T-cell (primary cell): Measurements from ENCODE around the gene OCIAD2. TPM values are rescaled to one million over a fixed set of nuclear protein-coding genes. Genes with fewer than 3 reads are reported as not detected.
"Not testable (repeated sequence)": the region's sequence is repeated elsewhere in the genome, so short reads cannot be mapped to it uniquely, and the experiment has no call there.

Experiments used
- ATAC-seq, 4 experiments: fragments of 200-7000 bp in 3 of 4; fragments of 150-1000 bp in 1 of 4; cut with Tn5 transposase; replicated peaks in 1 of 4; 1 replicate in 3 of 4; 2 replicates in 1 of 4; pipeline ENCODE4 v1.10.0; 2021; ENCODE audit warnings: moderate library complexity in 3 of 4, mild to moderate bottlenecking in 2 of 4, moderate number of reproducible peaks in 1 of 4
- CTCF ChIA-PET, 2 donors: fragments of 300-600 bp; sonication (Branson Sonifier 250); formaldehyde crosslinking; loops; one replicate each; lab custom pipeline; 2022; ENCODE audit warnings: antibody characterized with exemption in 2 of 2; lab: Charles Lee
- POLR2A ChIA-PET, 2 donors: fragments of 300-600 bp; sonication (Branson Sonifier 250); formaldehyde crosslinking; loops; one replicate each; lab custom pipeline; 2022; ENCODE audit warnings: antibody characterized with exemption in 2 of 2; lab: Charles Lee
- DNase-seq, 35 experiments: peaks; one replicate each; pipeline versions ENCODE4 v3.0.0 to v3.0.0-alpha.2; 2013 to 2023
- H3K27ac ChIP-seq: one replicate; pipeline ENCODE4 v1.5.1; 2013; ENCODE audit warnings: low read length
- H3K27me3 ChIP-seq, 2 experiments: replicated peaks in 1 of 2; 1 replicate in 1 of 2; 2 replicates in 1 of 2; pipeline versions ENCODE4 v1.6.1 to v1.7.0; 2013; ENCODE audit warnings: low read length in 1 of 2, mixed read lengths in 1 of 2; ENCODE audit not compliant: control insufficient read depth in 2 of 2, insufficient read depth in 2 of 2; ENCODE audit errors: extremely low read depth in 1 of 2
- H3K36me3 ChIP-seq, 2 donors: 1 replicate in 1 of 2; 2 replicates in 1 of 2; pipeline versions ENCODE4 v1.6.1 to v1.7.0; 2013; ENCODE audit warnings: low read length in 1 of 2; ENCODE audit not compliant: control insufficient read depth in 2 of 2, insufficient read depth in 1 of 2; ENCODE audit errors: extremely low read depth in 1 of 2
- H3K4me1 ChIP-seq, 2 experiments: 1 replicate in 1 of 2; 2 replicates in 1 of 2; pipeline versions ENCODE4 v1.6.1 to v1.7.0; 2013; ENCODE audit warnings: low read length in 2 of 2, mixed read lengths in 1 of 2; ENCODE audit not compliant: insufficient read depth in 2 of 2, control insufficient read depth in 1 of 2; ENCODE audit errors: extremely low read depth in 1 of 2
- H3K4me3 ChIP-seq, 2 donors: 1 replicate in 1 of 2; 2 replicates in 1 of 2; pipeline versions ENCODE4 v1.5.1 to v1.7.0; 2013; ENCODE audit warnings: mild to moderate bottlenecking in 2 of 2, low read length in 1 of 2, moderate library complexity in 1 of 2; ENCODE audit not compliant: control insufficient read depth in 1 of 2; ENCODE audit errors: extremely low read depth in 1 of 2
- H3K9me3 ChIP-seq: 2 replicates; pipeline ENCODE4 v1.7.0; 2013
- H3K27ac Mint-ChIP-seq, 2 donors: one replicate each; pipeline ENCODE4 v1.8.0; 2020 to 2021; ENCODE audit warnings: mild to moderate bottlenecking in 2 of 2, mixed read lengths in 2 of 2
- H3K27me3 Mint-ChIP-seq, 2 donors: one replicate each; pipeline ENCODE4 v1.8.0; 2021 to 2022; ENCODE audit warnings: mixed read lengths in 2 of 2
- H3K36me3 Mint-ChIP-seq: one replicate; pipeline ENCODE4 v1.8.0; 2021; ENCODE audit warnings: mixed read lengths
- H3K4me1 Mint-ChIP-seq, 3 donors: one replicate each; pipeline ENCODE4 v1.8.0; 2020 to 2022; ENCODE audit warnings: mixed read lengths in 3 of 3, mild to moderate bottlenecking in 1 of 3
- H3K4me3 Mint-ChIP-seq, 3 donors: one replicate each; pipeline ENCODE4 v1.8.0; 2020 to 2022; ENCODE audit warnings: mild to moderate bottlenecking in 3 of 3, mixed read lengths in 3 of 3, moderate library complexity in 3 of 3
- H3K9me3 Mint-ChIP-seq, 3 donors: one replicate each; pipeline ENCODE4 v1.8.0; 2020 to 2022; ENCODE audit warnings: mixed read lengths in 3 of 3
- WGBS: methylation state at CpG from one replicate; pipeline ENCODE4 v1.1.5; 2013; ENCODE audit warnings: missing lambda C conversion rate; ENCODE audit not compliant: insufficient coverage; 5-methylcytosine and 5-hydroxymethylcytosine counted together
- total RNA-seq, 35 experiments: library from RNA in 6 of 35; stranded (reverse) in 6 of 35; fragments of 120-200 nt in 1 of 35; gene quantifications; one replicate each; pipeline versions ENCODE4 v1.2.1 to v1.2.4 and lab custom pipeline; 2013 to 2026

OCIAD2 gene
- total RNA-seq, 5 donors from 2014 or later (not counting 1 experiment from before 2014, with no cell fraction given), result 54.0 to 150 (median 113) TPM

DNA sequence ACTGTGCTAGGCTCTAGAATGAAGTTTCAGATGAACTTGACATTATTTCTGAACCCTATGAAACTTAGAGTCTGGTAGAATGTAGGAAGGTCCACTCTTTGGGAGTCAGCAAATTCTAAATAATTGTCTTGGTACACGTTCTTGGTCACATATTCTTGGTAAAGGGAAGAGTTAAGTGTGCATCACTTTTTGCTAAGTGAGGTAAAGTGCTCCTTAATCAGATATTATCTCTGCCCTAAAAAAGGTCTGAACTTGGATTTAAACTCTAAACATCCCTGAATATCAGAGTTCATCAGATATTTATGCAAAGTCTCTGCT lies 7.2 kb downstream of the OCIAD2 start:
- peak overlapping the region; percentile 44 to 71 for H3K27ac Mint-ChIP-seq
- no peaks in the 10 kb centered on the region for H3K27me3 ChIP-seq
- no peak overlapping the region for H3K4me3 Mint-ChIP-seq
- ChIA-PET POLR2A (no interaction called here), CTCF (no interaction called here)
- no peak overlapping the region for H3K4me3 ChIP-seq
- DNase-seq (no peak), ATAC-seq (no peak)
- peaks cover 0 to 81% of the 10 kb centered on the region in 2 donors for H3K36me3 ChIP-seq
- H3K4me1 Mint-ChIP-seq, result peaks cover 42 to 65% (median 44%) of the 10 kb centered on the region in 3 donors
- no CpG with 5 or more reads among the region's 1 CpG for WGBS
- H3K36me3 Mint-ChIP-seq, result peaks cover 73% of the 10 kb centered on the region
- H3K27ac ChIP-seq, result no peak overlapping the region
- H3K9me3 Mint-ChIP-seq, result no peaks in the 10 kb centered on the region
- no peaks in the 10 kb centered on the region for H3K9me3 ChIP-seq
- peaks cover 13 to 31% of the 10 kb centered on the region in 2 experiments for H3K4me1 ChIP-seq
- no peaks in the 10 kb centered on the region for H3K27me3 Mint-ChIP-seq

DNA sequence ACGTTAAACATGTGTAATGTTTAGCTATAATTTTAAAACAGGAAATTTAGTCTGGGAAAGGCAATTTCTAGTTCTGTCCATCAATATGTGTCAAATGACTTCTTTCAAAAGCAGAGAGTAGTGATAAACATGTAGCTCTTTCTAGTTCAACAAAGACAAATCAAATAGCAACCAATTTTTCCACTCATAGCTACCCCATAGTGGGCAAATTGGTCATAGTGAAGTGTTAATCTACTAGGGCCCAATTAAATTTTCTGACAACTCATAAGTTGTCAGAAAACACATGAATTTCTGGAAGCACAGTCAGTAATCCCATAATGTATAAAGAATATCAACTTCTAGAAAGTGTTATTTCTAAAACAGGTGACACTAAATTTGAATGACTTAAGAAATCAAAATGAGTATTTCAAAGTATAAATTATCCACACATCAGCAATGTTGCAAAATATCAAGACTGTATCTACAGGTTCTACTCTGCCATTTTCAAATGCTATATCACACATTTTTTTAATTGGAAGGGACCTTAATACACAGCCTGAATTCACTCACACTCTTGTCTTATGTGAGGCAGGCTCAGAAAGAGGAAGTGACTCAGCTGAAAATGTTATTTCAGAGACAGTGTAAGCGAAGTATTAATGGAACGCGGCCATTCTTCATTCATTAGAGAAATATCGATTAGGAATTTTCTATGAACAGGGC lies 7.7 kb downstream of the OCIAD2 start:
- POLR2A ChIA-PET, result interaction anchor here in 1 of 2 donors (0.6 kb wide), 1 partner anchor 11 kb away, joined by 3 read pairs; no protein-coding TSS in a partner anchor
- Mint-ChIP-seq H3K9me3 (no peaks in the 10 kb centered on the region), H3K27me3 (no peaks in the 10 kb centered on the region), H3K27ac (peak overlapping the region; percentile 44 to 71), H3K4me1 (peaks cover 38 to 63% (median 43%) of the 10 kb centered on the region in 3 donors), H3K4me3 (no peak overlapping the region), H3K36me3 (peaks cover 75% of the 10 kb centered on the region)
- Histone ChIP-seq H3K27me3 (no peaks in the 10 kb centered on the region), H3K4me3 (no peak overlapping the region), H3K4me1 (peaks cover 8 to 28% of the 10 kb centered on the region in 2 experiments), H3K36me3 (peaks cover 2 to 82% of the 10 kb centered on the region in 2 donors), H3K9me3 (no peaks in the 10 kb centered on the region), H3K27ac (no peak overlapping the region)
- no peak for ATAC-seq
- CTCF ChIA-PET, result interaction anchor here in 1 of 2 donors (0.6 to 1.0 kb wide), 2 partner anchors 320 to 323 kb away, joined by 3 to 6 read pairs; no protein-coding TSS in a partner anchor
- 41% methylated on average over 3 of the region's 5 CpGs for WGBS
- DNase-seq, result no peak

DNA sequence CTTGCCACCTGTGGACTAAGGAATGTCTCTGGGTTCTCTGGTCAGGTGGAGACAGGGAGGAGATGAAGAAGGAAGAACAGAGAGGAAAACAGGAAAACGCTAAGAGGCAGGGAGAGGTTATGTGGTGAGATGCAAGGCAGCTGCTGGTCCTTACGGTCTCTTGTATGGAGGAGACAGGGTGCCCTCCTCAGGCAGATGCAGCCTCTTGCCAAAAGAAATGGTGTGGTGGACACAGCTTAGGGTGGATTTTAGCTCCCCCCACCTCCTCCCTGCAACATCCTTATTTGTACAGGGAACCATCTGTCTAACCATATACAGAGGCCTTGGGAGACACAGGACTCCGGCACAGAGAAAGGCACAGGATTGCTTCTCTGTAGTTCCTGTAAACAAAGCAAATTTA lies 9.7 kb downstream of the OCIAD2 start:
- 90% methylated on average over 2 of the region's 3 CpGs for WGBS
- H3K36me3 Mint-ChIP-seq, result peaks cover 76% of the 10 kb centered on the region
- no peaks in the 10 kb centered on the region for H3K9me3 Mint-ChIP-seq
- Histone ChIP-seq H3K4me1 (peaks cover 4 to 19% of the 10 kb centered on the region in 2 experiments), H3K27me3 (no peaks in the 10 kb centered on the region), H3K4me3 (no peak overlapping the region), H3K36me3 (peaks cover 7 to 86% of the 10 kb centered on the region in 2 donors), H3K27ac (no peak overlapping the region), H3K9me3 (no peaks in the 10 kb centered on the region)
- ATAC-seq (no peak), DNase-seq (no peak)
- no peaks in the 10 kb centered on the region for H3K27me3 Mint-ChIP-seq
- ChIA-PET POLR2A (no interaction called here), CTCF (interaction anchor here in 1 of 2 donors (0.7 kb wide), 1 partner anchor 13 kb away, joined by 3 read pairs; no protein-coding TSS in a partner anchor)
- H3K4me1 Mint-ChIP-seq, result peaks cover 27 to 48% (median 30%) of the 10 kb centered on the region in 3 donors
- no peak overlapping the region for H3K4me3 Mint-ChIP-seq
- H3K27ac Mint-ChIP-seq, result no peak overlapping the region

DNA sequence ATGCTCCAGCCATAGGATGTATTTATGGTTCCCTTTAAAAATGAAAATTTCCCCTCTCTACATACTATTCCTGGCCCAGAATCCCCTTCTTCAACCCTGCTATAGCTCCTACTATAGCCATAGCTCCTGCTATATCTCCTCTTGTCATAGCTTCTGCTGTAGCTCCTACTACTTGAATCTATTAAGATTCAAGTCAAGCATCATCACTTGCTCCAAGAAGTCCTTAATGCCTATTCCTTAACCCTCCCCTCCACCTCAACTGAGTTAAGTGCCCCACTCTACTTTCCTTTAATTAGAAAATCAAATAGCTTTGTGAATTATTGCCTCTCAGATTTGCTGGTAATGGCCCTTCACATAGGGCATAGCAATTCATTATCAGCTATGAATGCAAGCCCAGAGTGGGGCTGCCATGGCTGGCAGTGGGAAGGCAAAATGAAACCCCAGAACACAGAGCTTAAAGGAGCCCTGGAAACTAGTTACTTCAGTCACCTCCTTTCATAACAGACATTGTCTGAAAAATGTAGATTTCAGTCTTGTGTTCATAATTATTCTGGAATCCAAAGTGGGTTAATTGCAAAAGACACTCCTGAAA lies 15.4 kb downstream of the OCIAD2 start:
- H3K4me1 Mint-ChIP-seq, result peaks cover 0 to 1% (median 0%) of the 10 kb centered on the region in 3 donors
- peaks cover 15 to 61% of the 10 kb centered on the region in 2 donors for H3K36me3 ChIP-seq
- H3K27ac Mint-ChIP-seq, result peak overlapping the region in 1 of 2 donors; percentile 23
- ChIA-PET CTCF (no interaction called here), POLR2A (no interaction called here)
- no peaks in the 10 kb centered on the region for H3K27me3 ChIP-seq
- peaks cover 77% of the 10 kb centered on the region for H3K36me3 Mint-ChIP-seq
- peaks cover 0 to 3% (median 0%) of the 10 kb centered on the region in 3 donors for H3K9me3 Mint-ChIP-seq
- H3K27me3 Mint-ChIP-seq, result no peaks in the 10 kb centered on the region
- no peak overlapping the region for H3K4me3 ChIP-seq
- no peaks in the 10 kb centered on the region for H3K9me3 ChIP-seq
- no peak for DNase-seq
- no peak for ATAC-seq
- peak overlapping the region in 1 of 3 donors; percentile 0 for H3K4me3 Mint-ChIP-seq
- H3K27ac ChIP-seq, result no peak overlapping the region
- no peaks in the 10 kb centered on the region for H3K4me1 ChIP-seq

DNA sequence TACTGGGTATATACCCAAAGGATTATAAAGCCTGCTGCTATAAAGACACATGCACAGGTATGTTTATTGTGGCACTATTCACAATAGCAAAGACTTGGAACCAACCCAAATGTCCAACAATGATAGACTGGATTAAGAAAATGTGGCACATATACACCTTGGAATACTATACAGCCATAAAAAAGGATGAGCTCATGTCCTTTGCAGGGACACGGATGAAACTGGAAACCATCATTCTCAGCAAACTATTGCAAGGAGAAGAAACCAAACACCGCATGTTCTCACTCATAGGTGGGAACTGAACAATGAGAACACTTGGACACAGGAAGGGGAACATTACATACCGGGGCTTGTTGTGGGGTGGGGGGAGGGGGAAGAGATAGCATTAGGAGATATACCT lies 16.8 kb downstream of the OCIAD2 start:
- H3K4me3 Mint-ChIP-seq, H3K27ac Mint-ChIP-seq: not testable (repeated sequence)

DNA sequence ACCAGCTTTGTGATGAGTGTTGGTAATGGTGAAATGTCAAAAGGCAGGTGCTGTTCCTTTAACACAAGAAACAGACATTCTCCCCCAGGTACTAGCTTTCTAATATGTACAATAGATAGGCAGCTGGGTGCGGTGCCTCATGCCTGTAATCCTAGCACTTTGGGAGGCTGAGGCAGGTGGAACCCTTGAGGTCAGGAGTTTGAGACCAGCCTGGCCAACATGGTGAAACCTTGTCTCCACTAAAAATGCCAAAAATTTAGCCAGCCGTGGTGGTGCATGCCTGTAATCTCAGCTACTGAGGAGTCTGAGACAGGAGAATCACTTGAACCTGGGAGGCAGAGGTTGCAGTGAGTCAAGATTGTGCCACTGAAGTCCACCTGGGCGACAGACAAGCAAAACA lies 24.9 kb downstream of the OCIAD2 start:
- H3K9me3 ChIP-seq, H3K4me1 Mint-ChIP-seq, H3K36me3 Mint-ChIP-seq, H3K27me3 Mint-ChIP-seq, H3K4me3 Mint-ChIP-seq, H3K4me1 ChIP-seq, DNase-seq, ATAC-seq, CTCF ChIA-PET, H3K27ac Mint-ChIP-seq, H3K36me3 ChIP-seq, H3K9me3 Mint-ChIP-seq, H3K4me3 ChIP-seq, H3K27me3 ChIP-seq, H3K27ac ChIP-seq: not testable (repeated sequence)
- POLR2A ChIA-PET, result interaction anchor here in 1 of 2 donors (0.7 kb wide), 1 partner anchor 25 kb away, joined by 4 read pairs; the partner anchor contains the start of gene OCIAD2
- 56% methylated on average over 1 of the region's 3 CpGs for WGBS

More for the DNA sequence above, 16.8 kb downstream of the OCIAD2 start:
- H3K4me1 ChIP-seq, DNase-seq, ATAC-seq, H3K27me3 Mint-ChIP-seq, H3K4me1 Mint-ChIP-seq, H3K27me3 ChIP-seq, H3K9me3 ChIP-seq, H3K4me3 ChIP-seq, H3K9me3 Mint-ChIP-seq, H3K27ac ChIP-seq: not testable (repeated sequence)
- CTCF ChIA-PET, result interaction anchor here in 1 of 2 donors (0.6 kb wide), 1 partner anchor 18 kb away, joined by 4 read pairs; no protein-coding TSS in a partner anchor
- H3K36me3 ChIP-seq, result peaks cover 15 to 48% of the 10 kb centered on the region in 2 donors
- no CpG with 5 or more reads among the region's 3 CpGs for WGBS
- peaks cover 66% of the 10 kb centered on the region for H3K36me3 Mint-ChIP-seq
- POLR2A ChIA-PET, result interaction anchor here in 1 of 2 donors (0.7 kb wide), 1 partner anchor 377 kb away, joined by 3 read pairs; no protein-coding TSS in a partner anchor
